Lung (tissue), 12 donors: ENCODE measurements around the gene TENM4. TPM values are rescaled to one million over a fixed set of nuclear protein-coding genes. Genes with fewer than 3 reads are reported as not detected.

Source experiments
- ATAC-seq: fragments of 200-7000 bp; cut with Tn5 transposase; one replicate; pipeline ENCODE4 v1.9.1; 2020; ENCODE audit warnings: moderate number of reproducible peaks; ENCODE audit not compliant: insufficient read depth, low FRiP score
- DNase-seq, 3 donors: peaks; one replicate each; pipeline ENCODE4 v3.0.0-alpha.2; 2013 to 2017
- H3K27ac ChIP-seq, 2 donors: one replicate each; pipeline ENCODE4 v1.5.1; 2013; ENCODE audit warnings: mild to moderate bottlenecking in 2 of 2, moderate library complexity in 2 of 2, control low read depth in 1 of 2, inconsistent platforms in 1 of 2, low read depth in 1 of 2, low read length in 1 of 2
- H3K27me3 ChIP-seq, 3 donors: one replicate each; pipeline ENCODE4 v1.5.1; 2013; ENCODE audit warnings: low read length in 2 of 3; ENCODE audit not compliant: control insufficient read depth in 3 of 3, insufficient read depth in 3 of 3
- H3K36me3 ChIP-seq, 4 donors: one replicate each; pipeline ENCODE4 v1.5.1; 2013; ENCODE audit warnings: low read length in 4 of 4, mild to moderate bottlenecking in 1 of 4, moderate library complexity in 1 of 4; ENCODE audit not compliant: control insufficient read depth in 4 of 4, insufficient read depth in 4 of 4
- H3K4me1 ChIP-seq, 5 donors: one replicate each; pipeline ENCODE4 v1.5.1; 2013; ENCODE audit warnings: low read length in 5 of 5, mild to moderate bottlenecking in 2 of 5, moderate library complexity in 1 of 5; ENCODE audit not compliant: control insufficient read depth in 5 of 5, insufficient read depth in 5 of 5
- H3K4me3 ChIP-seq: one replicate; pipeline ENCODE4 v1.5.1; 2013; ENCODE audit warnings: mild to moderate bottlenecking, control low read depth, moderate library complexity
- H3K9ac ChIP-seq, 2 donors: one replicate each; pipeline ENCODE4 v1.5.1; 2013; ENCODE audit warnings: low read length in 2 of 2, control low read depth in 1 of 2; ENCODE audit not compliant: insufficient read depth in 1 of 2
- H3K9me3 ChIP-seq, 4 donors: one replicate each; pipeline ENCODE4 v1.5.1; 2013; ENCODE audit warnings: low read length in 3 of 4, mild to moderate bottlenecking in 1 of 4, moderate library complexity in 1 of 4; ENCODE audit not compliant: control insufficient read depth in 4 of 4, insufficient read depth in 3 of 4
- CTCF ChIP-seq: IDR thresholded peaks from 2 replicates; pipeline ENCODE4 v1.5.1; 2012; ENCODE audit warnings: mild to moderate bottlenecking; ENCODE audit errors: control extremely low read depth, extremely low read depth
- WGBS, 2 donors: extraction: QIAGEN DNeasy Blood & Tissue Kit; methylation state at CpG; one replicate each; pipeline ENCODE4 v1.1.7; 2013; 5-methylcytosine and 5-hydroxymethylcytosine counted together
- polyA plus RNA-seq, 2 donors: library from polyadenylated mRNA; stranded (reverse); fragments of 200-250 nt; gene quantifications; one replicate each; pipeline ENCODE4 v1.2.1, GENCODE V29; 2013
- total RNA-seq, 2 donors: library from RNA; depleted of rRNA in 1 of 2; stranded (reverse); fragments of >200 nt in 1 of 2; gene quantifications; one replicate each; pipeline ENCODE4 v1.2.1, GENCODE V29; 2014 to 2021
- donor health status: control.
- donor health status: control.
- donor health status: Bipolar disorder and iron deficiency.
- donor health status: healthy.
- donor health status: DM: yes; HTN: yes; CAD: no.

The TENM4 gene
- total and polyA plus RNA-seq, 4 donors, result 0.28 to 16.4 (median 3.2) TPM

DNA sequence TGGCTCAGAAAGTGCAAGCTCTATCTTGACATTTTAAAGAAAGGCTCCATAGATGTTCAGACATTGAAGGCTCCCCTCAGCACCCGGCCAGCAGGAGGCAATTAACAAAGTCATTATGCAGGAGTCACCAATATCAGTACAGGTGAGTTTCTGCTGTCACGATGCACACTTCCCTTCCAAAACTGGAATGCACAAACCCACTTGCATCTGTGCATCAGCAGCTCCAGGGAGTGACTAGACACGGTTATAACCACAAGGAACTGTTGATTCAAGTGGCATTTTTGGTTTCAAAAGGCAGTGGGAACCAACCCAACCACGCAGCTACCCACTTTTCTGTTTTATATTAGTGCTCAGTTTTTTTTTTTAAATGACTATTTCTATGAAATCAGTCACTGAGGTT, 572.3 kb downstream of the TENM4 start:
- ATAC-seq (no peak), DNase-seq (no peak)
- H3K27ac ChIP-seq, result no peak overlapping the region
- no peaks in the 10 kb centered on the region for H3K27me3 ChIP-seq
- peaks cover 0 to 7% (median 0%) of the 10 kb centered on the region in 5 donors for H3K4me1 ChIP-seq
- peaks cover 0 to 4% (median 0%) of the 10 kb centered on the region in 4 donors for H3K36me3 ChIP-seq
- TF ChIP-seq CTCF, result no peak
- 41 to 46% methylated on average over 4 of the region's 4 CpGs for WGBS, 2 donors
- no peak overlapping the region for H3K4me3 ChIP-seq
- no peak overlapping the region for H3K9ac ChIP-seq
- peaks cover 0 to 2% (median 0%) of the 10 kb centered on the region in 4 donors for H3K9me3 ChIP-seq

- H3K27ac ChIP-seq, result no peak overlapping the region
- H3K9me3 ChIP-seq, result no peaks in the 10 kb centered on the region
- TF ChIP-seq CTCF, result no peak
- H3K9ac ChIP-seq, result no peak overlapping the region
- WGBS, 2 donors, result 69 to 73% methylated on average over 5 of the region's 5 CpGs
- no peaks in the 10 kb centered on the region for H3K27me3 ChIP-seq
- H3K36me3 ChIP-seq, result peaks cover 0 to 3% (median 1%) of the 10 kb centered on the region in 4 donors
- DNase-seq, result peak; percentile 68 to 83 (median 81)
- H3K4me1 ChIP-seq, result peaks cover 0 to 28% (median 0%) of the 10 kb centered on the region in 5 donors
- no peak overlapping the region for H3K4me3 ChIP-seq
- no peak for ATAC-seq
These were observed 580.0 kb downstream of the TENM4 start for GRCh38 chr11:78860720-78861422.

DNA sequence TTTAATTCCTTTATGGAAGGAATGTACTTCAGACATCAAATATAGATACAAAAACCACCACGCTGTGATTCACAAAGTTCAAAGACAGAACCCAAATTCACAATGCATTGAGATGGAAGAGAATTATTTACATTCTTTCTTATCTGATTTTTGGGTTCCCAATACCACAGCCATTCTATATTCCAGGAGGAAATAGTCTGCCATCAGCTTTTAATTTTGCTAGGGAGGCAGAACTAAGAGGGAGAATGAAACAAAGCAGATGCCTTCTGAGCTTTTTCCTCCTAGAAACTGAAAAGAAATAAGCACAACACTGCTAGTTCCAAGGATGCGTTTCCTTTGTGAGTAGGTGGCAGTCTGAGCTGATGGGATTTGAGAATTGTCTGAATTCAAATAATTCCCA, 583.1 kb downstream of the TENM4 start:
- no peak for TF ChIP-seq CTCF
- ATAC-seq, result no peak
- no peaks in the 10 kb centered on the region for H3K9me3 ChIP-seq
- H3K4me1 ChIP-seq, result peaks cover 0 to 30% (median 0%) of the 10 kb centered on the region in 5 donors
- peak; percentile 44 to 96 (median 95) for DNase-seq
- no peak overlapping the region for H3K27ac ChIP-seq
- peak overlapping the region in 1 of 2 donors; percentile 20 for H3K9ac ChIP-seq
- 52 to 79% methylated on average over 2 of the region's 2 CpGs for WGBS, 2 donors
- peaks cover 0 to 5% (median 0%) of the 10 kb centered on the region in 4 donors for H3K36me3 ChIP-seq
- no peak overlapping the region for H3K4me3 ChIP-seq
- H3K27me3 ChIP-seq, result no peaks in the 10 kb centered on the region
